Caco-2 (cell line): ENCODE results near the gene SLC25A40. TPM values are rescaled to one million over a fixed set of nuclear protein-coding genes. Genes with fewer than 3 reads are reported as not detected.

Experiments used
- BruUV-seq: library from RNA; stranded (reverse); fragments of 400-500 nt; replicated peaks from 2 replicates; lab custom pipeline; 2021; lab: Mats Ljungman, UMichigan
- CTCF ChIA-PET: fragments of 300-600 bp; sonication (Branson Sonifier 250); formaldehyde crosslinking; loops from one replicate; lab custom pipeline; 2022; ENCODE audit warnings: antibody characterized with exemption; lab: Charles Lee
- POLR2A ChIA-PET: fragments of 300-600 bp; sonication (Branson Sonifier 250); formaldehyde crosslinking; loops from one replicate; lab custom pipeline; 2022; ENCODE audit warnings: antibody characterized with exemption; lab: Charles Lee
- DNase-seq, 2 experiments: peaks; one replicate each; pipeline versions ENCODE4 v3.0.0 to v3.0.0-alpha.2; 2020 to 2022
- H3K27me3 ChIP-seq: replicated peaks from 2 replicates; pipeline ENCODE4 v1.6.0; 2011; ENCODE audit warnings: low read length; ENCODE audit not compliant: control insufficient read depth, insufficient read depth
- H3K36me3 ChIP-seq: 2 replicates; pipeline ENCODE4 v1.5.1; 2011; ENCODE audit warnings: low read length; ENCODE audit not compliant: control insufficient read depth, insufficient read depth
- H3K4me1 ChIP-seq: fragments of 250-450 bp; sonication (Bioruptor Pico); 2 replicates; pipeline ENCODE4 v1.5.1; 2020; ENCODE audit warnings: mild to moderate bottlenecking
- H3K4me3 ChIP-seq: 2 replicates; pipeline ENCODE4 v1.5.1; 2011; ENCODE audit warnings: low read depth, mild to moderate bottlenecking, control low read depth, low read length
- H3K9me3 ChIP-seq: fragments of 250-450 bp; sonication (Bioruptor Pico); 2 replicates; pipeline ENCODE4 v1.5.1; 2020; ENCODE audit warnings: mild to moderate bottlenecking, moderate library complexity
- H3K27ac Mint-ChIP-seq: one replicate; pipeline ENCODE4 v1.8.0; 2022; ENCODE audit warnings: mixed read lengths; ENCODE audit not compliant: unreplicated experiment
- H3K27me3 Mint-ChIP-seq: one replicate; pipeline ENCODE4 v1.8.0; 2022; ENCODE audit warnings: mixed read lengths; ENCODE audit not compliant: insufficient read depth, unreplicated experiment
- H3K36me3 Mint-ChIP-seq: one replicate; pipeline ENCODE4 v1.8.0; 2022; ENCODE audit warnings: mild to moderate bottlenecking, mixed read lengths; ENCODE audit not compliant: insufficient read depth, unreplicated experiment
- H3K4me1 Mint-ChIP-seq: one replicate; pipeline ENCODE4 v1.8.0; 2022; ENCODE audit warnings: low read depth, mixed read lengths; ENCODE audit not compliant: unreplicated experiment
- H3K4me3 Mint-ChIP-seq: one replicate; pipeline ENCODE4 v1.8.0; 2022; ENCODE audit warnings: mild to moderate bottlenecking, moderate library complexity, mixed read lengths; ENCODE audit not compliant: unreplicated experiment
- H3K9me3 Mint-ChIP-seq: one replicate; pipeline ENCODE4 v1.8.0; 2022; ENCODE audit warnings: mixed read lengths; ENCODE audit not compliant: unreplicated experiment
- CTCF ChIP-seq, 2 experiments: fragments of 200-600 bp in 1 of 2; IDR thresholded peaks; 1 replicate in 1 of 2; 2 replicates in 1 of 2; pipeline versions ENCODE4 v1.5.1 to v1.8.0; 2011 to 2022; ENCODE audit warnings: antibody characterized with exemption in 1 of 2, control low read depth in 1 of 2, inconsistent platforms in 1 of 2, low read depth in 1 of 2, low read length in 1 of 2, mild to moderate bottlenecking in 1 of 2, moderate library complexity in 1 of 2; ENCODE audit not compliant: insufficient read depth in 1 of 2, severe bottlenecking in 1 of 2, unreplicated experiment in 1 of 2
- intact Hi-C: fragments of 100-400 bp; cut with micrococcal nuclease; formaldehyde crosslinking; loops from one replicate; pipeline ENCODE4 v1.10.0; 2022; ENCODE audit not compliant: unreplicated experiment
- total RNA-seq: library from RNA; stranded (reverse); gene quantifications from 2 replicates; pipeline ENCODE4 v1.2.3, GENCODE V29; 2022

Gene SLC25A40
- total RNA-seq, 1 experiment from 2014 or later, result 21.1 TPM

GRCh38 chr7:87877366-87878040, 1.3 kb upstream of the SLC25A40 start:
- peaks cover 20% of the 10 kb centered on the region for H3K4me1 ChIP-seq
- ChIA-PET POLR2A (no interaction called here), CTCF (interaction anchor here (1.2 kb wide), 1 partner anchor 9 kb away, joined by 3 read pairs; no protein-coding TSS in a partner anchor)
- Mint-ChIP-seq H3K4me1 (peaks cover 28% of the 10 kb centered on the region), H3K36me3 (peaks cover 29% of the 10 kb centered on the region), H3K27ac (peak overlapping the region; percentile 99), H3K4me3 (peak overlapping the region; percentile 70), H3K9me3 (peaks cover 1% of the 10 kb centered on the region), H3K27me3 (no peaks in the 10 kb centered on the region)
- peak overlapping the region; percentile 61 for H3K4me3 ChIP-seq
- H3K9me3 ChIP-seq, result no peaks in the 10 kb centered on the region
- no TSS peak for BruUV-seq
- no peaks in the 10 kb centered on the region; the same call in 1 of the 2 replicates for H3K36me3 ChIP-seq
- TF ChIP-seq CTCF (IDR thresholded peaks at IDR 0.05; ENCODE audit: insufficient read depth in 1 of 2, low read depth in 1 of 2, low read length in 1 of 2, severe bottlenecking in 1 of 2, unreplicated experiment in 1 of 2), result no peak
- DNase-seq, result no peak
- no peaks in the 10 kb centered on the region for H3K27me3 ChIP-seq
- intact Hi-C loops, result loop anchor here (1.0 to 10.0 kb wide), 5 partner anchors 19 to 725 kb away; partner anchors contain the start of genes ABCB1 and DMTF1

GRCh38 chr7:87876869-87877234, 692 bp upstream of the SLC25A40 start:
- no peak for TF ChIP-seq CTCF (IDR thresholded peaks at IDR 0.05; ENCODE audit: insufficient read depth in 1 of 2, low read depth in 1 of 2, low read length in 1 of 2, severe bottlenecking in 1 of 2, unreplicated experiment in 1 of 2)
- peak; percentile 55 to 65 for DNase-seq
- H3K36me3 Mint-ChIP-seq, result peaks cover 22% of the 10 kb centered on the region

GRCh38 chr7:87875151-87876039, 765 bp downstream of the SLC25A40 start:
- TF ChIP-seq CTCF (IDR thresholded peaks at IDR 0.05; ENCODE audit: insufficient read depth in 1 of 2, low read depth in 1 of 2, low read length in 1 of 2, severe bottlenecking in 1 of 2, unreplicated experiment in 1 of 2), result peak in 1 of 2 experiments; percentile 18
- peaks cover 28% of the 10 kb centered on the region for H3K4me1 Mint-ChIP-seq
- CTCF ChIA-PET, result interaction anchor here (0.8 to 1.1 kb wide), 2 partner anchors 17 to 723 kb away, joined by 3 read pairs; partner anchors contain the start of gene DMTF1

More at GRCh38 chr7:87876869-87877234, 692 bp upstream of the SLC25A40 start:
- Histone ChIP-seq H3K9me3 (no peaks in the 10 kb centered on the region), H3K4me3 (peak overlapping the region; percentile 61), H3K36me3 (no peaks in the 10 kb centered on the region; the same call in 1 of the 2 replicates), H3K27me3 (no peaks in the 10 kb centered on the region), H3K4me1 (peaks cover 20% of the 10 kb centered on the region)
- no peaks in the 10 kb centered on the region for H3K27me3 Mint-ChIP-seq
- CTCF ChIA-PET, result interaction anchor here (1.1 kb wide), 1 partner anchor 724 kb away, joined by 3 read pairs; the partner anchor contains the start of gene DMTF1
- peak overlapping the region; percentile 99 for H3K27ac Mint-ChIP-seq
- POLR2A ChIA-PET, result no interaction called here
- BruUV-seq, result TSS peak; percentile 47
- peak overlapping the region; percentile 70 for H3K4me3 Mint-ChIP-seq
- H3K4me1 Mint-ChIP-seq, result peaks cover 28% of the 10 kb centered on the region
- intact Hi-C loops, result loop anchor here (1.0 to 10.0 kb wide), 6 partner anchors 19 to 725 kb away; partner anchors contain the start of genes ABCB1, ADAM22 and DMTF1
- H3K9me3 Mint-ChIP-seq, result peaks cover 8% of the 10 kb centered on the region

More at GRCh38 chr7:87875151-87876039, 765 bp downstream of the SLC25A40 start:
- Histone ChIP-seq H3K36me3 (no peaks in the 10 kb centered on the region; the same call in 1 of the 2 replicates), H3K4me1 (peaks cover 20% of the 10 kb centered on the region), H3K4me3 (peak overlapping the region; percentile 61), H3K9me3 (0 out of 2 replicates have a peak, but pooled peaks cover 2% of the 10 kb centered on the region), H3K27me3 (no peaks in the 10 kb centered on the region)
- Mint-ChIP-seq H3K27me3 (no peaks in the 10 kb centered on the region), H3K27ac (peak overlapping the region; percentile 99), H3K4me3 (peak overlapping the region; percentile 70), H3K36me3 (peaks cover 11% of the 10 kb centered on the region), H3K9me3 (peaks cover 9% of the 10 kb centered on the region)
- intact Hi-C loops, result loop anchor here (1.0 to 10.0 kb wide), 5 partner anchors 59 to 723 kb away; partner anchors contain the start of genes ABCB1, ADAM22 and DMTF1
- POLR2A ChIA-PET, result interaction anchor here (0.6 kb wide), 1 partner anchor 322 kb away, joined by 3 read pairs; no protein-coding TSS in a partner anchor
- no peak for DNase-seq
- TSS peak; percentile 51 for BruUV-seq
